ENCODE measurements around the gene NEDD4.
"Not testable (repeated sequence)": the region's sequence is repeated elsewhere in the genome, so short reads cannot be mapped to it uniquely, and the experiment has no call there.

Gene NEDD4

GRCh38 chr15:55893852-55894251, 99.6 kb downstream of the NEDD4 start:
- no peak for DNase-seq (ENCODE audit: low spot score)

DNA sequence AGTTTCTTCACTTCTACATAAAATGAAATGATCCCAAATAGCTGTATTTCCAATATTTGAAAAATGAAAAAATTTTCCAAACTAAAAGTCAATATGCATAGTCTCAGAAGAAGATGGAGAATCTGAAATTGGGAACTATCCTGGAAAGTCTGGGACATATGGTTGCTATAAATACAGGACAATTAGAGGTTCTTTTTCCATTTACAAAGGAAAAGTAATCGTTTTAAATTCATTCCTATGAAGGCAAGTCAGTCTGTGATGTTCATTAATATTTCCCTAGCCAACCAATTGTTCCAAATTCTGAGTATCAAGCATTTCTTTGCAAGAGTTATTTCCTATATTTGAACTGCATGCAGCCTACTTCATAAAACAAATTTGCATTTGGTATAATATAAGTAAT, 102.2 kb downstream of the NEDD4 start:
- DNase-seq (ENCODE audit: low spot score): no peak

DNA sequence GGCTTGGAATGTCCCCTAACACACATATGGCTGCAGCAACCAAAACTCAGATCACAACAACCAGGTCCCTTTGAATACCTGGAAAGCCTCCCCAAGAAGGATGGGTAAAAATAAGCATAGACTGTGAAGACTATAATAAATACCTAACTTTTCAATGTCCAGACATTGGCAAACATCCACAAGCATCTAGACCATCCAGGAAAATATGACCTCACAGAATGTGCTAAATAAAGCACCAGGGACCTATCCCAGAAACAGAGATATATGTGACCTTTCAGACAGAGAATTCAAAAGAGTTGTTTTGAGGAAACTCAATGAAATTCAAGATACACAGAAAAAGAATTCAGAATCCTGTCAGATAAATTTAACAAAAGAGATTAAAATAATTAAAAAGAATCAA, 109.2 kb downstream of the NEDD4 start:
- DNase-seq (ENCODE audit: low spot score): no peak

- no peak for DNase-seq (ENCODE audit: low spot score)
Observed at GRCh38 chr15:55879181-55879580, 114.2 kb downstream of the NEDD4 start.

GRCh38 chr15:55873024-55873720, 120.2 kb downstream of the NEDD4 start:
- no peak for DNase-seq (ENCODE audit: low spot score)

GRCh38 chr15:55872471-55872870, 120.9 kb downstream of the NEDD4 start:
- DNase-seq (ENCODE audit: low spot score): no peak

DNA sequence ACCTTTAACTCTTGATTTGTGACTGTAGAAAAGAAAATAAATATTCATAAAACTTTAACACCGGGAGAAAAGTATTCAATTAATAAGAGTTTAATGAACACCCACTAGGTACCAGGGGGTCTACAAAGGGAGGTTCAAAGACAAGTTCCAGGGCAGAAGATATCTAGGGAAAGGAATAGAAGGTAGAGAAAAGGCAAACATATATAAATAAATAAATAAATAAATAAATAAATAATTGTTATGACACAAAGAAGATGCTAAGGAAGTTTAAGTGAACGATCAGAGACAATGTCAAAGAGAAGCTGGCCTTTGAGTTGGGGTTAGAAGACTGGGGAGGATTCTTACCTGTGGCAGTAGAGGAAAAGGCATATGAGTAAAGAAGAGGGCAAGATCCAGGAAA, 123.8 kb downstream of the NEDD4 start:
- no peak for DNase-seq (ENCODE audit: low spot score)

GRCh38 chr15:55868707-55869106, 124.7 kb downstream of the NEDD4 start:
- DNase-seq (ENCODE audit: low spot score): no peak

GRCh38 chr15:55868291-55868690, 125.1 kb downstream of the NEDD4 start:
- not testable (repeated sequence) for DNase-seq (ENCODE audit: low spot score)

- DNase-seq (ENCODE audit: low spot score): no peak
Observed at GRCh38 chr15:55863911-55864310, 129.5 kb downstream of the NEDD4 start.

GRCh38 chr15:55861115-55861514, 132.3 kb downstream of the NEDD4 start:
- no peak for DNase-seq (ENCODE audit: low spot score)

GRCh38 chr15:55860468-55860867, 132.9 kb downstream of the NEDD4 start:
- DNase-seq (ENCODE audit: low spot score): no peak

DNA sequence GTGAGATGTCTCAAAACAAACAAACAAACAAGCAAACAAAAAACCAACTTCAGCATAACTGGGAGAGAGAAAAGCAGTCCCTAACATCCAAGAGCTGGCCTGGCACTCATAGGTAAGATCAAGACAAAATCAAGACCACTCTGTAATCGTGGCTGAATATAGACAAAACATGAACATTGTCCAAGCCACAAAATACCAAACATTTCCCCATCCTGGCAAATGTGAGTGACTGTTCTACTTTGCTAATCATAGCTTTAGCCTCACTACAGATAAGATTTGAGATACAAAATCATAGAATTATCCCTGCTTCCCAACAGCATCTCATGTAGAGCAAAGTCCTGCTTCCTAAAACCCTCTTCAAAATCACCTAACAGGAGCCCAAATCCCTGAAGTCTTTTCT, 133.7 kb downstream of the NEDD4 start:
- DNase-seq (ENCODE audit: low spot score): no peak

- no peak for DNase-seq (ENCODE audit: low spot score)
Observed at GRCh38 chr15:55858661-55859060, 134.8 kb downstream of the NEDD4 start.

DNA sequence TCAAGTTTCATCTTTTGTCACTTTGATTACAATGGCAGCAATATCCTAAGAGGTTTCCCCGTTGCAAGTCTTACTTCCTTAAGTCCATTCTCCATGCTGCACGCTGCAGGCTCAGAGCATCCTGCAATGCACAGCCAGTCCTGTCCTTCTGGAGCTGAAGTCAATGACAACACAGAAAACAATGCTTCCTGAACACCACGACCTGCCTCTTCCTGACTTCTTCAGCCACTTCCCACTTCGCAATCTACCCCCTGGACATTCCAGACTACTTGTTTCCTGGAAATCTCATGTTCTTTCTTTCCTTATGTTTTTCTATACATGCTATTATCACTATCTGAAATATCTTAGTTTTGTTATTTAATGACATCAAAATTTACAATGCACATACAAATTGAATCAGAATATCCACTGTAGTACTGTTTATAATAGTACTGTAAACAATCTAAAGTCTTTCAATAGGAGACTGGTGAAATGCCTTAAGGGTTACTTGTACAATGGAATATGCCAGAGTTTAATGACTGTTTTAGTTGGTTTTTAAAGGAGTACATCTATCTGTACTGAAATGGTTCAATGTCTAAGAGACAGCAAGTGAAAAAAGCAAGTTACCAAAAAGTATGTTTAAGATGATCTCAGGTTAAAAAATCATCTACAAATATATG, 136.8 kb downstream of the NEDD4 start:
- DNase-seq (ENCODE audit: low spot score): no peak

- DNase-seq (ENCODE audit: low spot score): no peak
Observed at GRCh38 chr15:55853134-55853533, 140.3 kb downstream of the NEDD4 start.

DNA sequence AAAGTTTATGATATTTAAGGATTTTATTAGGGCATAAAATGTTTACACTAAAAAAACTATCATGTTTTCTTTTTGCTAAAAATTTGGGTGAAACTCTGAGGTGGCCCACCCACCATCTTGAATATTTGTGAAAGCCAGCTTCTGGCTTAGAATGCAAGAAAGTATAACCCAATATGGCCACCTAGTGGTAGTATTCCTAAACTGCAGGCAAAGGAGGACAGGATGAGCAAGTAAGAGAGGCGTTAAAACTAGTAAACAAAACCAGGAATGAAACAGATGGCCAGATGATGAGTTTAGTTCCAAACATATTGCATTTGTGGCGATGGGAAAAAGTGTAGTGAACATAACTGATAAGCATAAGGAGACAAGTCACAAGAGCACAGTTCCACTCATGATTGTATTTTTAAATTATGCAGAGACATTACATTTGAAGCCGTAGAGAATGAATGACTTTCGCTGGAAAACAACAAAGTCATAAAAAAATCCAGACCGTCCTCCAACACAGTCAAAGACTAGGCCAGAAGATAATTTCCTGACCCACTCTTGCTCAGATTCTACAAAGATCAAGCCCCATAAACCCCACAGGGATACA, 147.2 kb downstream of the NEDD4 start:
- peak; percentile 72 for DNase-seq (ENCODE audit: low spot score)

- not testable (repeated sequence) for DNase-seq (ENCODE audit: low spot score)
Observed at GRCh38 chr15:55842897-55843296, 150.5 kb downstream of the NEDD4 start.

GRCh38 chr15:55835866-55836265, 157.5 kb downstream of the NEDD4 start:
- DNase-seq (ENCODE audit: low spot score): no peak

DNA sequence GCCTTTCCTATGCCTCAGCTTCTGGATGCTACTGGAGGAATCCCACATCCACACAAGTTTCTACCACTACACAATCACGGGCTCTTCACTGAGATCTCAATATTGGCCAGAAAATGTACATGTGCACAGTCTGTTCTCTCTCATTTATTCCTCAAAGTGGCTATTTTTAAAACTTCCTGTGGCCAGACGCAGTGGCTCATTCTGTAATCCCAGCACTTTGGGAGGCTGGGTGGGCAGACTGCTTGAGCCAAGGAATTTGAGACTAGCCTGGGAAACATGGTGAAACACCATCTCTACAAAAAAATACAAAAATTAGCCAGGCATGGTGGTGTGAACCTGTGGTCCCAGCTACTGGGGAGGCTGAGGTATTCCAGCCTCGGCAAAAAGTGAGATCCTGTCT, 159.1 kb downstream of the NEDD4 start:
- no peak for DNase-seq (ENCODE audit: low spot score)

DNA sequence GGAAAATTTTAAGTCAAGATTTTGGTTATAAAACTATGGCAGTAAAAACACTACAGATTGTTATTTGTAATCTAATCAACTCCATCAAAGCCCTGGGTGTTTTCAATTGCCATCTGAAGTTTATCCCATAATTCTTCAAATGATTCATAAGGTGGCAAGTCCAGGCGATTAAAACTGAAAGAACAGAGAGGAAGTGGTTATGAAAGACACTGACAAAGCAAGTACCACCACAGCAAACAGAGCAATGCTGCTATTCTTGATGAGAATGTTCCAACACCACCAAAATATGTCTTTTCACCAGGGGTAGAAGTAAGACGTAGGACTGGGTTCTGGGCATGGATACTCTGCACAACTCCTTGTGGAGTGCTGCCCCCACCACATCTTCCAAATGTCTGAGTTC, 163.6 kb downstream of the NEDD4 start:
- no peak for DNase-seq (ENCODE audit: low spot score)

- no peak for DNase-seq (ENCODE audit: low spot score)
Observed at GRCh38 chr15:55827955-55828354, 165.5 kb downstream of the NEDD4 start.

DNA sequence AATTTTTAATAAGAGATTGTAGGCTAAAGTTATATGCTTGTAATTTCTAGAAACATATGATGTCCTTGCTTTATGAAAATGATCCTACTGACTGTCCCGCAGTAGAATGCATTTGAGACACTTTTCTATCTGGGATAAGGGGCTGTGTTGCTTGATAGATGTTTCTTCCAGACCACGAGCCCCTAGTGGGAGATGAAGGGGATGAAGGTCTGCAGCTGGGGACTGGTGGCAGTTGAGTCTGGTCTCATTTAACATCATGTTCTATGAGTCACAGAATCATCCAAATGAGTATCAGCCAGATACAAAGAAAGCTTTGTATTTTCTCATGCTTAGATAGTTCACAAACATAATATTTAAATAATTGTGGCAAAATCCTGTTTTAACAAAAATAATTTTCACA, 166.2 kb downstream of the NEDD4 start:
- no peak for DNase-seq (ENCODE audit: low spot score)
